K562 (cell line): Measurements from ENCODE around the gene AHSG. TPM values are rescaled to one million over a fixed set of nuclear protein-coding genes. Genes with fewer than 3 reads are reported as not detected.

ENCODE experiments used
- ATAC-seq: fragments of 200-7000 bp; cut with Tn5 transposase; 3 replicates; pipeline ENCODE4 v1.9.1; 2020; ENCODE audit warnings: moderate library complexity
- BruUV-seq: library from RNA; stranded (reverse); fragments of 400-500 nt; replicated peaks from 2 replicates; lab custom pipeline; 2021; lab: Mats Ljungman, UMichigan
- CTCF ChIA-PET: fragments of 300-600 bp; formaldehyde crosslinking; extraction: SDS; loops from one replicate; lab custom pipeline; 2021; ENCODE audit warnings: low intra/inter-chr PET ratio; lab: Yijun Ruan, JAX
- POLR2A ChIA-PET: fragments of 300-600, 350-650 bp; sonication (Branson Sonifier 250); formaldehyde crosslinking; extraction: SDS; loops from one replicate; lab custom pipeline; 2021; ENCODE audit warnings: antibody characterized with exemption, inconsistent platforms; lab: Yijun Ruan, JAX
- DNase-seq, 4 experiments: peaks; one replicate each; pipeline versions ENCODE4 v3.0.0 to v3.0.0-alpha.2; 2011 to 2018; ENCODE audit warnings: low spot score in 3 of 4, mixed read lengths in 3 of 4; ENCODE audit errors: extremely low read depth in 1 of 4
- FAIRE-seq: peaks from 2 replicates; lab custom pipeline; 2011; peaks lifted over from hg19 to GRCh38; lab: Jason Lieb, UNC
- H2AFZ ChIP-seq: 2 replicates; pipeline ENCODE4 v1.6.0; 2011; ENCODE audit warnings: low read depth, low read length, control low read depth, inconsistent platforms
- H3K27ac ChIP-seq: fragments of 200-600 bp; 3 replicates; pipeline ENCODE4 v1.8.0; 2011; ENCODE audit warnings: low read depth, mild to moderate bottlenecking, control low read depth, inconsistent platforms, low read length, moderate library complexity, mixed read lengths; ENCODE audit errors: extremely low read depth
- H3K27me3 ChIP-seq, 2 experiments: fragments of 300-600 bp in 1 of 2; 2 replicates in 1 of 2; 3 replicates in 1 of 2; pipeline versions ENCODE4 v1.6.0 to v1.8.0; 2011; ENCODE audit warnings: inconsistent platforms in 2 of 2, low read length in 2 of 2, mild to moderate bottlenecking in 1 of 2, mixed read lengths in 1 of 2, moderate library complexity in 1 of 2; ENCODE audit not compliant: control insufficient read depth in 2 of 2, insufficient read depth in 2 of 2
- H3K36me3 ChIP-seq: fragments of 300-600 bp; 3 replicates; pipeline ENCODE4 v1.8.0; 2011; ENCODE audit warnings: mild to moderate bottlenecking, low read length, inconsistent platforms; ENCODE audit not compliant: control insufficient read depth, insufficient read depth
- H3K4me1 ChIP-seq, 2 experiments: fragments of 200-600 bp in 1 of 2; replicated peaks in 1 of 2; 2 replicates in 1 of 2; 3 replicates in 1 of 2; pipeline versions ENCODE4 v1.5.1 to v1.8.0; 2011; ENCODE audit warnings: inconsistent platforms in 2 of 2, low read length in 2 of 2, mild to moderate bottlenecking in 1 of 2, mixed read lengths in 1 of 2, moderate library complexity in 1 of 2; ENCODE audit not compliant: control insufficient read depth in 2 of 2, insufficient read depth in 2 of 2
- H3K4me2 ChIP-seq: 2 replicates; pipeline ENCODE4 v1.6.1; 2011; ENCODE audit warnings: low read length, control low read depth, inconsistent platforms, mixed read lengths; ENCODE audit not compliant: insufficient read depth
- H3K4me3 ChIP-seq: fragments of 200-600 bp; sonication (generic), shearing (Covaris generic); 2 replicates; pipeline ENCODE4 v1.5.1; 2016; ENCODE audit warnings: control low read depth, inconsistent platforms
- H3K79me2 ChIP-seq: fragments of 200-600 bp; 3 replicates; pipeline ENCODE4 v1.8.0; 2011; ENCODE audit warnings: low read length, inconsistent platforms; ENCODE audit not compliant: control insufficient read depth, insufficient read depth
- H3K9ac ChIP-seq, 2 experiments: 2 replicates each; pipeline versions ENCODE4 v1.6.0 to v1.6.1; 2011; ENCODE audit warnings: low read depth in 2 of 2, low read length in 2 of 2, control low read depth in 1 of 2, inconsistent platforms in 1 of 2, mild to moderate bottlenecking in 1 of 2, mixed read lengths in 1 of 2; ENCODE audit not compliant: insufficient read depth in 1 of 2
- H3K9me1 ChIP-seq: one replicate; pipeline ENCODE4 v1.6.0; 2011; ENCODE audit warnings: inconsistent platforms, mild to moderate bottlenecking, low read length, moderate library complexity; ENCODE audit not compliant: control insufficient read depth, insufficient read depth
- H3K9me3 ChIP-seq: replicated peaks from 2 replicates; pipeline ENCODE4 v1.5.1; 2011; ENCODE audit warnings: low read depth, low read length, inconsistent platforms; ENCODE audit not compliant: control insufficient read depth, insufficient read depth
- H4K20me1 ChIP-seq: replicated peaks from 2 replicates; pipeline ENCODE4 v1.6.1; 2011; ENCODE audit warnings: low read length, inconsistent platforms, mixed read lengths; ENCODE audit not compliant: control insufficient read depth, insufficient read depth
- EGR1 ChIP-seq: fragments of 450-650 bp; conservative IDR thresholded peaks from 2 replicates; pipeline ENCODE4 v1.6.1; 2017; ENCODE audit warnings: mild to moderate bottlenecking
- ETV6 ChIP-seq, 3 experiments: fragments of 150-350 bp in 1 of 3; sonication (generic) in 1 of 3; formaldehyde crosslinking in 1 of 3; IDR thresholded peaks; 2 replicates each; pipeline versions ENCODE4 v1.6.1 to v1.8.0; 2014 to 2022; ENCODE audit warnings: borderline replicate concordance in 2 of 3, low read depth in 2 of 3, antibody characterized with exemption in 1 of 3, low read length in 1 of 3, mild to moderate bottlenecking in 1 of 3, missing genetic modification reagents in 1 of 3
- HCFC1 ChIP-seq: IDR thresholded peaks from 2 replicates; pipeline ENCODE4 v1.6.1; 2012; ENCODE audit warnings: low read depth, low read length, improper control_type of control experiment
- RB1 ChIP-seq: fragments of 450-650 bp; IDR thresholded peaks from 2 replicates; pipeline ENCODE4 v1.6.1; 2017; ENCODE audit warnings: low read depth, mild to moderate bottlenecking
- SMARCE1 ChIP-seq: fragments of 450-650 bp; IDR thresholded peaks from 2 replicates; pipeline ENCODE4 v1.7.1; 2016; ENCODE audit warnings: mild to moderate bottlenecking
- SRF ChIP-seq, 2 experiments: fragments of 250-450, 450-650 bp in 1 of 2; sonication (Bioruptor Pico) in 1 of 2; sonication (generic) in 1 of 2; formaldehyde crosslinking; IDR thresholded peaks; 2 replicates each; pipeline versions ENCODE4 v1.5.0 to v1.5.1; 2020 to 2022; ENCODE audit warnings: mild to moderate bottlenecking in 1 of 2, missing genetic modification reagents in 1 of 2
- ZNF766 ChIP-seq: fragments of 200-800 bp; sonication (Bioruptor generic); conservative IDR thresholded peaks from 2 replicates; pipeline ENCODE4 v1.6.1; 2016; ENCODE audit warnings: missing genetic modification characterization, missing compliant biosample characterization
- WGBS: fragments of 100-300 bp; shearing (Covaris generic); methylation state at CpG from one replicate; pipeline ENCODE4 v1.1.6; 2016; ENCODE audit warnings: low coverage, mixed read lengths; ENCODE audit not compliant: insufficient coverage; ENCODE audit errors: missing lambda C conversion rate; 5-methylcytosine and 5-hydroxymethylcytosine counted together
- in situ Hi-C: fragments of 300-500 bp; cut with MboI; formaldehyde crosslinking; loops from 4 replicates; pipeline ENCODE4 v1.15.0; 2018; ENCODE audit warnings: inconsistent platforms, mixed read lengths
- intact Hi-C: fragments of 100-400 bp; cut with micrococcal nuclease; formaldehyde crosslinking; loops from 2 replicates; pipeline ENCODE4 v1.14.2; 2022
- polyA plus RNA-seq, 8 experiments: library from polyadenylated mRNA; depleted of rRNA in 4 of 8; stranded (reverse) in 5 of 8; unstranded in 3 of 8; fragments of >200 nt; fragmentation: Nextera tagmentation in 2 of 8; fragmentation: Illumina TruSeq in 1 of 8; extraction: Ambion mirVana in 2 of 8; extraction: Trizol in 1 of 8; gene quantifications; 2 replicates each; pipeline versions ENCODE4 v1.2.1 to v1.2.3, GENCODE V29; 2011 to 2014; ENCODE audit warnings: inconsistent platforms in 1 of 8, missing spikeins in 1 of 8
- total RNA-seq, 7 experiments: library from RNA; depleted of rRNA in 6 of 7; stranded (reverse); fragments of >200 nt in 6 of 7; fragmentation: Illumina TruSeq in 2 of 7; extraction: Trizol in 2 of 7; gene quantifications; 2 replicates each; pipeline versions ENCODE4 v1.2.1 to v1.2.3, GENCODE V29; 2011 to 2021; ENCODE audit warnings: low replicate concordance in 1 of 7
- TF ChIP-seq, protein P1 (sequence below): IDR thresholded peaks from 3 replicates; pipeline ENCODE4 v1.6.1; 2011; ENCODE audit warnings: borderline replicate concordance, mild to moderate bottlenecking; ENCODE audit not compliant: insufficient read length, insufficient read depth
- TF ChIP-seq, protein P2 (sequence below): fragments of 450-650 bp; IDR thresholded peaks from 2 replicates; pipeline ENCODE4 v1.6.1; 2016; ENCODE audit warnings: low read depth
- TF ChIP-seq, protein P3 (sequence below): sonication (generic); formaldehyde crosslinking; IDR thresholded peaks from 2 replicates; pipeline ENCODE4 v1.8.0; 2022; ENCODE audit warnings: missing genetic modification reagents, mild to moderate bottlenecking, moderate library complexity, borderline replicate concordance

AHSG gene
- total and polyA plus RNA-seq, 9 of the 15 experiments (the other 6 are each of a cell fraction or from before 2014, with no cell fraction given), result 0.69 TPM; not detected in 8

DNA sequence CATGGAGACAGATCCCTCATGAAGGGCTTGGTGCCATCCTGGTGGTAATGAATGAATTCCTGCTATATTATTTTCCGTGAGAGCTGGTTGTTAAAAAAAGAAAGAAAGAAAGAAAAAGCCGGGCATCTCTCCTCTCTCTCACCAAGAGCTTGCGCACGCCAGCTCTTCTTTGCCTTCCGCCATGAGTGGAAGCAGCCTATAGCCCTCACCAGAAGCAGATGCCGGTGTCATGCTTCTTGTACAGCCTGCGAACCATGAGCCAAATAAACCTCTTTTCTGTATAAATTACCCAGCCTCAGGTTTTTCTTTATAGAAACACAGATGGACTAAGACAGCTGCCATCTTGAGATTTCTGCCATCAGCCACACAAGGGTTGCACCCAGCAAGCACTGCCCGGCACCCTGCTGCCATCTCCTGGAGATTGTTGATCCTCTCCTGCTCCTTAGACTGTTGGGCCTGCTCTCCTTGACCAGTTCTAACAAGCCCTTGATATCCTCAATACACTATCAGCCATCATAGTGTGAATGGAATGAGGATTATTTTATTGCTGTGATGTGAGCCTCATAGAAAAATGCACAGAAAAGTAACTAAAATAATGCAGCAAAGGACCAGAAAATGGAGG is 3.5 kb upstream of the AHSG start:
- Histone ChIP-seq H3K27me3 (peaks cover 0 to 18% of the 10 kb centered on the region in 2 experiments; a peak in 4 of 5 replicates), H2AFZ (no peak overlapping the region), H3K4me2 (no peak overlapping the region), H3K36me3 (no peaks in the 10 kb centered on the region), H3K9me3 (no peaks in the 10 kb centered on the region), H3K9ac (no peak overlapping the region), H3K27ac (no peak overlapping the region), H3K79me2 (no peaks in the 10 kb centered on the region), H3K4me1 (peaks cover 0 to 9% of the 10 kb centered on the region in 2 experiments; a peak in 2 of 5 replicates), H3K9me1 (no peaks in the 10 kb centered on the region), H3K4me3 (no peak overlapping the region), H4K20me1 (no peaks in the 10 kb centered on the region)
- FAIRE-seq (peak; percentile 67), ATAC-seq (peak; percentile 94), DNase-seq (peak in 2 of 4 experiments; percentile 35 to 43)
- no TSS peak for BruUV-seq
- ChIA-PET CTCF (no interaction called here), POLR2A (interaction anchor here (0.6 to 3.4 kb wide), 3 partner anchors 9 to 174 kb away, joined by 3 to 17 read pairs (median 3); partner anchors contain the start of gene EIF4A2)
- 41% methylated on average over 6 of the region's 8 CpGs for WGBS
- intact Hi-C loops, result loop anchor here (1.0 to 5.0 kb wide), 2 partner anchors 20 to 627 kb away; no protein-coding TSS in a partner anchor
- in situ Hi-C loops, result no loop called here
- TF ChIP-seq SRF (CRISPR knock-in tag; IDR thresholded peaks at IDR 0.05) (no peak), HCFC1 (0 out of 2 replicates have a peak, but pooled peaks have one; percentile 22), RB1 (peak; percentile 42; the same call in 1 of the 2 replicates), EGR1 (no peak), ZNF766 (peak; percentile 78), SMARCE1 (no peak), ETV6 (IDR thresholded peaks at IDR 0.05; ENCODE audit: borderline replicate concordance in 1 of 2, low read depth in 2 of 2, low read length in 1 of 2) (no peak), ETV6 (CRISPR knock-in tag; IDR thresholded peaks at IDR 0.05; ENCODE audit: borderline replicate concordance) (no peak)
- TF ChIP-seq, protein P1, sequence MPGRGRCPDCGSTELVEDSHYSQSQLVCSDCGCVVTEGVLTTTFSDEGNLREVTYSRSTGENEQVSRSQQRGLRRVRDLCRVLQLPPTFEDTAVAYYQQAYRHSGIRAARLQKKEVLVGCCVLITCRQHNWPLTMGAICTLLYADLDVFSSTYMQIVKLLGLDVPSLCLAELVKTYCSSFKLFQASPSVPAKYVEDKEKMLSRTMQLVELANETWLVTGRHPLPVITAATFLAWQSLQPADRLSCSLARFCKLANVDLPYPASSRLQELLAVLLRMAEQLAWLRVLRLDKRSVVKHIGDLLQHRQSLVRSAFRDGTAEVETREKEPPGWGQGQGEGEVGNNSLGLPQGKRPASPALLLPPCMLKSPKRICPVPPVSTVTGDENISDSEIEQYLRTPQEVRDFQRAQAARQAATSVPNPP, result no peak
- TF ChIP-seq, protein P2, sequence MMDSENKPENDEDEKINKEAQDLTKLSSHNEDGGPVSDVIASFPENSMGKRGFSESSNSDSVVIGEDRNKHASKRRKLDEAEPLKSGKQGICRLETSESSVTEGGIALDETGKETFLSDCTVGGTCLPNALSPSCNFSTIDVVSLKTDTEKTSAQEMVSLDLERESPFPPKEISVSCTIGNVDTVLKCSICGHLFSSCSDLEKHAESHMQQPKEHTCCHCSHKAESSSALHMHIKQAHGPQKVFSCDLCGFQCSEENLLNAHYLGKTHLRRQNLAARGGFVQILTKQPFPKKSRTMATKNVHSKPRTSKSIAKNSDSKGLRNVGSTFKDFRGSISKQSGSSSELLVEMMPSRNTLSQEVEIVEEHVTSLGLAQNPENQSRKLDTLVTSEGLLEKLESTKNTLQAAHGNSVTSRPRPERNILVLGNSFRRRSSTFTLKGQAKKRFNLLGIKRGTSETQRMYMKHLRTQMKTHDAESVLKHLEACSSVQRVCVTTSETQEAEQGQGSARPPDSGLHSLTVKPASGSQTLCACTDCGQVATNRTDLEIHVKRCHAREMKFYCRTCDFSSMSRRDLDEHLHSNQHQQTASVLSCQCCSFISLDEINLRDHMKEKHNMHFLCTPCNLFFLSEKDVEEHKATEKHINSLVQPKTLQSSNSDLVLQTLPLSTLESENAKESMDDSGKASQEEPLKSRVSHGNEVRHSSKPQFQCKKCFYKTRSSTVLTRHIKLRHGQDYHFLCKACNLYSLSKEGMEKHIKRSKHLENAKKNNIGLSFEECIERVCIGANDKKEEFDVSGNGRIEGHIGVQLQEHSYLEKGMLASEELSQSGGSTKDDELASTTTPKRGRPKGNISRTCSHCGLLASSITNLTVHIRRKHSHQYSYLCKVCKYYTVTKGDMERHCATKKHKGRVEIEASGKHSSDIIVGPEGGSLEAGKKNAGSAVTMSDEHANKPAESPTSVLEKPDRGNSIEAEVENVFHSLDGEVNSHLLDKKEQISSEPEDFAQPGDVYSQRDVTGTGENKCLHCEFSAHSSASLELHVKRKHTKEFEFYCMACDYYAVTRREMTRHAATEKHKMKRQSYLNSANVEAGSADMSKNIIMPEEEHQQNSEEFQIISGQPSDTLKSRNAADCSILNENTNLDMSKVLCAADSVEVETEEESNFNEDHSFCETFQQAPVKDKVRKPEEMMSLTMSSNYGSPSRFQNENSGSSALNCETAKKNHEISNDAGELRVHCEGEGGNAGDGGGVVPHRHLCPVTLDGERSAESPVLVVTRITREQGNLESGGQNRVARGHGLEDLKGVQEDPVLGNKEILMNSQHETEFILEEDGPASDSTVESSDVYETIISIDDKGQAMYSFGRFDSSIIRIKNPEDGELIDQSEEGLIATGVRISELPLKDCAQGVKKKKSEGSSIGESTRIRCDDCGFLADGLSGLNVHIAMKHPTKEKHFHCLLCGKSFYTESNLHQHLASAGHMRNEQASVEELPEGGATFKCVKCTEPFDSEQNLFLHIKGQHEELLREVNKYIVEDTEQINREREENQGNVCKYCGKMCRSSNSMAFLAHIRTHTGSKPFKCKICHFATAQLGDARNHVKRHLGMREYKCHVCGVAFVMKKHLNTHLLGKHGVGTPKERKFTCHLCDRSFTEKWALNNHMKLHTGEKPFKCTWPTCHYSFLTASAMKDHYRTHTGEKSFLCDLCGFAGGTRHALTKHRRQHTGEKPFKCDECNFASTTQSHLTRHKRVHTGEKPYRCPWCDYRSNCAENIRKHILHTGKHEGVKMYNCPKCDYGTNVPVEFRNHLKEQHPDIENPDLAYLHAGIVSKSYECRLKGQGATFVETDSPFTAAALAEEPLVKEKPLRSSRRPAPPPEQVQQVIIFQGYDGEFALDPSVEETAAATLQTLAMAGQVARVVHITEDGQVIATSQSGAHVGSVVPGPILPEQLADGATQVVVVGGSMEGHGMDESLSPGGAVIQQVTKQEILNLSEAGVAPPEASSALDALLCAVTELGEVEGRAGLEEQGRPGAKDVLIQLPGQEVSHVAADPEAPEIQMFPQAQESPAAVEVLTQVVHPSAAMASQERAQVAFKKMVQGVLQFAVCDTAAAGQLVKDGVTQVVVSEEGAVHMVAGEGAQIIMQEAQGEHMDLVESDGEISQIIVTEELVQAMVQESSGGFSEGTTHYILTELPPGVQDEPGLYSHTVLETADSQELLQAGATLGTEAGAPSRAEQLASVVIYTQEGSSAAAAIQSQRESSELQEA, result no peak
- TF ChIP-seq, protein P3, sequence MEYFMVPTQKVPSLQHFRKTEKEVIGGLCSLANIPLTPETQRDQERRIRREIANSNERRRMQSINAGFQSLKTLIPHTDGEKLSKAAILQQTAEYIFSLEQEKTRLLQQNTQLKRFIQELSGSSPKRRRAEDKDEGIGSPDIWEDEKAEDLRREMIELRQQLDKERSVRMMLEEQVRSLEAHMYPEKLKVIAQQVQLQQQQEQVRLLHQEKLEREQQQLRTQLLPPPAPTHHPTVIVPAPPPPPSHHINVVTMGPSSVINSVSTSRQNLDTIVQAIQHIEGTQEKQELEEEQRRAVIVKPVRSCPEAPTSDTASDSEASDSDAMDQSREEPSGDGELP (CRISPR knock-in tag), result no peak
